PFSK-1 (cell line): ENCODE results near the gene ASCC1.

Experiments
- FOXP2 ChIP-seq: optimal IDR thresholded peaks from 2 replicates; pipeline ENCODE3; 2011; ENCODE audit warnings: borderline replicate concordance, control low read depth, inconsistent platforms; ENCODE audit not compliant: insufficient read depth; ENCODE audit errors: extremely low read length, extremely low read depth
- POLR2AphosphoS5 ChIP-seq: IDR thresholded peaks from 2 replicates; pipeline ENCODE4 v1.6.1; 2012; ENCODE audit warnings: low read depth, mild to moderate bottlenecking, control low read depth, low read length, moderate library complexity
- SIN3A ChIP-seq: IDR thresholded peaks from 2 replicates; pipeline ENCODE4 v1.6.1; 2012; ENCODE audit warnings: mild to moderate bottlenecking, low read length, moderate library complexity, borderline replicate concordance; ENCODE audit not compliant: insufficient read depth
- TAF1 ChIP-seq: IDR thresholded peaks from 2 replicates; pipeline ENCODE4 v1.6.1; 2012; ENCODE audit warnings: low read length, control low read depth, borderline replicate concordance; ENCODE audit not compliant: insufficient read depth
- TF ChIP-seq, protein P1 (sequence below), 2 experiments: IDR thresholded peaks; 2 replicates each; pipeline versions ENCODE4 v1.6.1 to v1.8.0; 2011 to 2012; ENCODE audit warnings: low read depth in 2 of 2, low read length in 2 of 2, control low read depth in 1 of 2, inconsistent platforms in 1 of 2, mild to moderate bottlenecking in 1 of 2, moderate library complexity in 1 of 2; ENCODE audit not compliant: insufficient read depth in 1 of 2

ASCC1 gene

GRCh38 chr10:72058989-72059842 lies 156.9 kb downstream of the ASCC1 start:
- no peak for TF ChIP-seq TAF1
- TF ChIP-seq SIN3A, result no peak
- TF ChIP-seq, protein P1, sequence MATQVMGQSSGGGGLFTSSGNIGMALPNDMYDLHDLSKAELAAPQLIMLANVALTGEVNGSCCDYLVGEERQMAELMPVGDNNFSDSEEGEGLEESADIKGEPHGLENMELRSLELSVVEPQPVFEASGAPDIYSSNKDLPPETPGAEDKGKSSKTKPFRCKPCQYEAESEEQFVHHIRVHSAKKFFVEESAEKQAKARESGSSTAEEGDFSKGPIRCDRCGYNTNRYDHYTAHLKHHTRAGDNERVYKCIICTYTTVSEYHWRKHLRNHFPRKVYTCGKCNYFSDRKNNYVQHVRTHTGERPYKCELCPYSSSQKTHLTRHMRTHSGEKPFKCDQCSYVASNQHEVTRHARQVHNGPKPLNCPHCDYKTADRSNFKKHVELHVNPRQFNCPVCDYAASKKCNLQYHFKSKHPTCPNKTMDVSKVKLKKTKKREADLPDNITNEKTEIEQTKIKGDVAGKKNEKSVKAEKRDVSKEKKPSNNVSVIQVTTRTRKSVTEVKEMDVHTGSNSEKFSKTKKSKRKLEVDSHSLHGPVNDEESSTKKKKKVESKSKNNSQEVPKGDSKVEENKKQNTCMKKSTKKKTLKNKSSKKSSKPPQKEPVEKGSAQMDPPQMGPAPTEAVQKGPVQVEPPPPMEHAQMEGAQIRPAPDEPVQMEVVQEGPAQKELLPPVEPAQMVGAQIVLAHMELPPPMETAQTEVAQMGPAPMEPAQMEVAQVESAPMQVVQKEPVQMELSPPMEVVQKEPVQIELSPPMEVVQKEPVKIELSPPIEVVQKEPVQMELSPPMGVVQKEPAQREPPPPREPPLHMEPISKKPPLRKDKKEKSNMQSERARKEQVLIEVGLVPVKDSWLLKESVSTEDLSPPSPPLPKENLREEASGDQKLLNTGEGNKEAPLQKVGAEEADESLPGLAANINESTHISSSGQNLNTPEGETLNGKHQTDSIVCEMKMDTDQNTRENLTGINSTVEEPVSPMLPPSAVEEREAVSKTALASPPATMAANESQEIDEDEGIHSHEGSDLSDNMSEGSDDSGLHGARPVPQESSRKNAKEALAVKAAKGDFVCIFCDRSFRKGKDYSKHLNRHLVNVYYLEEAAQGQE (IDR thresholded peaks at IDR 0.05; ENCODE audit: insufficient read depth in 1 of 2, low read depth in 2 of 2, low read length in 2 of 2), result no peak
- no peak for TF ChIP-seq POLR2AphosphoS5
- no peak for TF ChIP-seq FOXP2

DNA sequence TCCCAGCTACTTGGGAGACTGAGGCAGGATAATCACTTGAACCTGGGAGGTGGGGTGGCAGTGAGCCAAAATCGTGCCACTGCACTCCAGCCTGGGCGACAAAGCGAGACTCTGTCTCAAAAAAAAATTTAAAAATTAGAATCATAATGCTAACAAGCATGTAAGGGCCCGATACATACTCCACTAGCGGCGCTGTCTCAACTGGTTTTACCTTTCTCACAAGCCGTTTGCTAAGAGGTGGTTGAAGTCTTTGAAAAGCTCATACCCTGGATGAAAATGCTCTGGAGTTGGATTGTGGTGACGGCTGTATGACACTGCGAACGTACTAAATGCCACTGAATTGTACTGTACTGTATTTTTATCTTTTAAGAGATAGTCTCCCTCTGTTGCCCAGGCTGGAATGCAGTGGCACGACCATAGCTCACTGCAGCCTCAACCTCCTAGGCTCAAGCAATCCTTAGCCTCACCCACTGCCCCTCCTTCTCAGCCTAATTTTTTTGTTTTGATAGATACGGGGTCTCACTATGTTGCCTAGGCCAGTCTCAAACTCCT lies 157.7 kb downstream of the ASCC1 start:
- no peak for TF ChIP-seq FOXP2
- no peak for TF ChIP-seq TAF1
- TF ChIP-seq, protein P1 (IDR thresholded peaks at IDR 0.05; ENCODE audit: insufficient read depth in 1 of 2, low read depth in 2 of 2, low read length in 2 of 2), result no peak
- no peak for TF ChIP-seq POLR2AphosphoS5
- no peak for TF ChIP-seq SIN3A

GRCh38 chr10:72056932-72057751 lies 158.9 kb downstream of the ASCC1 start:
- TF ChIP-seq, protein P1 (IDR thresholded peaks at IDR 0.05; ENCODE audit: insufficient read depth in 1 of 2, low read depth in 2 of 2, low read length in 2 of 2), result no peak
- TF ChIP-seq TAF1 (no peak), FOXP2 (no peak), POLR2AphosphoS5 (no peak)

DNA sequence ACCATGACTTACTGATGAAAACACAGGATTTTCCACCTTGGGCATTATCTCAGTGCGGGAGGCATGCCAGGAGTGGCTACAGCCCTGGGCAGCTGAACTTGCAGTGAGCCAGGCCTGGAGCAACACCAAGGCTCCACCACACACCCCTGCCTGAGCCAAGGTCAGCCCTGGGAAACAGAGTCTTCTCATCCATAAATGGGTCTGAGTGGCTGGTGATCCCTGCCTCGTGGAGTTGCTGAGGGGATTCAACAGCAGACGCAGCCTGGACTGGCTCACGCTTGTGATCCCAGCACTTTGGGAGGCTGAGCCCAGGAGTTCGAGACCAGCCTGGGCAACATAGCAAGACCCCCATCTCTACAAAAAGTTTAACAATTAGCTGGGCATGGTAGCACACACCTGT lies 160.0 kb downstream of the ASCC1 start:
- TF ChIP-seq TAF1, result no peak
- no peak for TF ChIP-seq SIN3A
- TF ChIP-seq FOXP2, result no peak
- TF ChIP-seq POLR2AphosphoS5, result no peak
- TF ChIP-seq, protein P1 (IDR thresholded peaks at IDR 0.05; ENCODE audit: insufficient read depth in 1 of 2, low read depth in 2 of 2, low read length in 2 of 2), result no peak
